ENCODE measurements around the gene PADI1.

PADI1 gene

GRCh38 chr1:17168091-17168876 is 36.6 kb upstream of the PADI1 start:
- Histone ChIP-seq H2AFZ (no peak overlapping the region), H3K9me3 (ENCODE audit: control insufficient read depth, low read length) (no peaks in the 10 kb centered on the region), H3K79me2 (no peaks in the 10 kb centered on the region), H3K9ac (no peak overlapping the region), H3K4me3 (ENCODE audit: low read depth, low read length) (no peak overlapping the region), H3K4me2 (ENCODE audit: low read length) (no peak overlapping the region), H3K27me3 (ENCODE audit: control insufficient read depth, insufficient read depth, low read length) (no peaks in the 10 kb centered on the region), H3K4me1 (no peaks in the 10 kb centered on the region), H3K27ac (no peak overlapping the region), H3K36me3 (ENCODE audit: control insufficient read depth, insufficient read depth, low read length) (no peaks in the 10 kb centered on the region)
- TF ChIP-seq, protein P1, sequence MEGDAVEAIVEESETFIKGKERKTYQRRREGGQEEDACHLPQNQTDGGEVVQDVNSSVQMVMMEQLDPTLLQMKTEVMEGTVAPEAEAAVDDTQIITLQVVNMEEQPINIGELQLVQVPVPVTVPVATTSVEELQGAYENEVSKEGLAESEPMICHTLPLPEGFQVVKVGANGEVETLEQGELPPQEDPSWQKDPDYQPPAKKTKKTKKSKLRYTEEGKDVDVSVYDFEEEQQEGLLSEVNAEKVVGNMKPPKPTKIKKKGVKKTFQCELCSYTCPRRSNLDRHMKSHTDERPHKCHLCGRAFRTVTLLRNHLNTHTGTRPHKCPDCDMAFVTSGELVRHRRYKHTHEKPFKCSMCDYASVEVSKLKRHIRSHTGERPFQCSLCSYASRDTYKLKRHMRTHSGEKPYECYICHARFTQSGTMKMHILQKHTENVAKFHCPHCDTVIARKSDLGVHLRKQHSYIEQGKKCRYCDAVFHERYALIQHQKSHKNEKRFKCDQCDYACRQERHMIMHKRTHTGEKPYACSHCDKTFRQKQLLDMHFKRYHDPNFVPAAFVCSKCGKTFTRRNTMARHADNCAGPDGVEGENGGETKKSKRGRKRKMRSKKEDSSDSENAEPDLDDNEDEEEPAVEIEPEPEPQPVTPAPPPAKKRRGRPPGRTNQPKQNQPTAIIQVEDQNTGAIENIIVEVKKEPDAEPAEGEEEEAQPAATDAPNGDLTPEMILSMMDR (IDR thresholded peaks at IDR 0.05) = no peak

GRCh38 chr1:17170571-17170970 is 34.4 kb upstream of the PADI1 start:
- H3K9ac ChIP-seq = no peak overlapping the region
- no peak overlapping the region for H3K27ac ChIP-seq
- no peak overlapping the region for H3K4me3 ChIP-seq (ENCODE audit: low read depth, low read length)
- TF ChIP-seq, protein P1 (IDR thresholded peaks at IDR 0.05) = no peak
- H3K4me2 ChIP-seq (ENCODE audit: low read length) = no peak overlapping the region
- H2AFZ ChIP-seq = no peak overlapping the region
- no peaks in the 10 kb centered on the region for H3K4me1 ChIP-seq
- no peaks in the 10 kb centered on the region for H3K27me3 ChIP-seq (ENCODE audit: control insufficient read depth, insufficient read depth, low read length)
- no peaks in the 10 kb centered on the region for H3K79me2 ChIP-seq
- no peaks in the 10 kb centered on the region for H3K9me3 ChIP-seq (ENCODE audit: control insufficient read depth, low read length)
- H3K36me3 ChIP-seq (ENCODE audit: control insufficient read depth, insufficient read depth, low read length) = no peaks in the 10 kb centered on the region

GRCh38 chr1:17173217-17173616 is 31.7 kb upstream of the PADI1 start:
- no peak overlapping the region for H3K27ac ChIP-seq
- H3K36me3 ChIP-seq (ENCODE audit: control insufficient read depth, insufficient read depth, low read length) = no peaks in the 10 kb centered on the region
- H3K4me2 ChIP-seq (ENCODE audit: low read length) = no peak overlapping the region
- H3K27me3 ChIP-seq (ENCODE audit: control insufficient read depth, insufficient read depth, low read length) = no peaks in the 10 kb centered on the region
- no peak overlapping the region for H3K4me3 ChIP-seq (ENCODE audit: low read depth, low read length)
- no peaks in the 10 kb centered on the region for H3K79me2 ChIP-seq
- no peaks in the 10 kb centered on the region for H3K4me1 ChIP-seq
- no peak overlapping the region for H2AFZ ChIP-seq
- TF ChIP-seq, protein P1 (IDR thresholded peaks at IDR 0.05) = no peak
- H3K9ac ChIP-seq = no peak overlapping the region
- H3K9me3 ChIP-seq (ENCODE audit: control insufficient read depth, low read length) = no peaks in the 10 kb centered on the region

- Histone ChIP-seq H3K9me3 (ENCODE audit: control insufficient read depth, low read length) (no peaks in the 10 kb centered on the region), H3K4me2 (ENCODE audit: low read length) (no peak overlapping the region), H3K4me1 (no peaks in the 10 kb centered on the region), H3K36me3 (ENCODE audit: control insufficient read depth, insufficient read depth, low read length) (no peaks in the 10 kb centered on the region), H3K4me3 (ENCODE audit: low read depth, low read length) (no peak overlapping the region), H3K27ac (no peak overlapping the region), H3K27me3 (ENCODE audit: control insufficient read depth, insufficient read depth, low read length) (no peaks in the 10 kb centered on the region), H3K79me2 (no peaks in the 10 kb centered on the region), H2AFZ (no peak overlapping the region), H3K9ac (no peak overlapping the region)
- TF ChIP-seq, protein P1 (IDR thresholded peaks at IDR 0.05) = no peak
Measured at GRCh38 chr1:17176306-17177061, 28.4 kb upstream of the PADI1 start.
